HPDE6-E6E7 (cell line): ENCODE data around the gene RRM2.
A peak's percentile ranks its signal among the peaks of the same experiment; 100 is the strongest.
"Not testable (repeated sequence)": the region's sequence is repeated elsewhere in the genome, so short reads cannot be mapped to it uniquely, and the experiment has no call there.

Experiments used
- DNase-seq: peaks from one replicate; pipeline ENCODE4 v3.0.0; 2011; ENCODE audit warnings: missing footprints; ENCODE audit errors: extremely low spot score

RRM2 gene

GRCh38 chr2:10091182-10091888, 31.2 kb upstream of the RRM2 start:
- no peak for DNase-seq

GRCh38 chr2:10091889-10092244, 30.7 kb upstream of the RRM2 start:
- DNase-seq = not testable (repeated sequence)

DNA sequence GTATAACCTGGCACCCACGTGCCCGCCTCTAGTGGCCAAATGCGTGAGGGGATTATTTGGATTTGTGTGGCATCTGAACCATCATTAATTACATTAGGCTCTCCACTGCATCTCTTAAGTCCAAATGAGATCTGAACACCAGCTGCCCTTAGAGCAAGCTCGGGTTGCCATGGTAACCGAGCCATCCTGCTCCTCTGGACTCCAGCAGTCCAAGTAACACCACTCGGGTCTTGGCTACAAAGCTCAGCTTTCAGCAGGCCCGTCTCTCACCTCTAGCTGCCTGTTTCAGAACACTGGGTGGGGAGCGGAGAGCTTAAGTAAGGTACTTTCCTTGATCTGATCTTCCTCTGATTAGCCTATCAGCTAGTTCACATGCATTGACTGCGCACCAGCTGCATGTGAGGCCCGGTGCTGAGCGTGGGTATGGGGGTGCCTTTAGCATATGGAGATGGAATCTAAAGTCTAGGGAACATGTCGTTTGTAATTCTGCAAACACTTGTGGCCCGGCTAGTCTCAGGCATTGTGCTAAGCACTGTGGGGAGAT, 28.2 kb upstream of the RRM2 start:
- DNase-seq = no peak

GRCh38 chr2:10095175-10095574, 27.4 kb upstream of the RRM2 start:
- no peak for DNase-seq

DNA sequence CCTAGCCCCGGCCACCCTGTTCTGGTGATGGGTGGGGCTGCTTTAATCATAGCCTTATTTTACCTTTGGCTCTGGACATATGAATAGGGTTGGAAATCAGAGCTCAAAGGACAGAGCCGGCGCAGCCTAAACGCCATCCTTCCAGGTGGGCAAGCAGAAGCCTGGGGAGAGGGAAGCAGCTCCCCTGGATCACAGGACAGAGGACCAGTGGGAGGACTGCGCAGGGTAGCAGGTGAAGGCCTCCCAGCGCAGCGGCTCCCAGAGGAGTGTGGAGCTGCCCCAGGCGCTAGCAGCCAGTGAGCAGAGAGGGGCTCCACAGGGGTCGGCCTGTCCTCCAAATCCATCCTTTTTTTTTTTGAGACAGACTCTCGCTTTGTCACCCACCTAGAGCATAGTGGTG, 25.9 kb upstream of the RRM2 start:
- no peak for DNase-seq

DNA sequence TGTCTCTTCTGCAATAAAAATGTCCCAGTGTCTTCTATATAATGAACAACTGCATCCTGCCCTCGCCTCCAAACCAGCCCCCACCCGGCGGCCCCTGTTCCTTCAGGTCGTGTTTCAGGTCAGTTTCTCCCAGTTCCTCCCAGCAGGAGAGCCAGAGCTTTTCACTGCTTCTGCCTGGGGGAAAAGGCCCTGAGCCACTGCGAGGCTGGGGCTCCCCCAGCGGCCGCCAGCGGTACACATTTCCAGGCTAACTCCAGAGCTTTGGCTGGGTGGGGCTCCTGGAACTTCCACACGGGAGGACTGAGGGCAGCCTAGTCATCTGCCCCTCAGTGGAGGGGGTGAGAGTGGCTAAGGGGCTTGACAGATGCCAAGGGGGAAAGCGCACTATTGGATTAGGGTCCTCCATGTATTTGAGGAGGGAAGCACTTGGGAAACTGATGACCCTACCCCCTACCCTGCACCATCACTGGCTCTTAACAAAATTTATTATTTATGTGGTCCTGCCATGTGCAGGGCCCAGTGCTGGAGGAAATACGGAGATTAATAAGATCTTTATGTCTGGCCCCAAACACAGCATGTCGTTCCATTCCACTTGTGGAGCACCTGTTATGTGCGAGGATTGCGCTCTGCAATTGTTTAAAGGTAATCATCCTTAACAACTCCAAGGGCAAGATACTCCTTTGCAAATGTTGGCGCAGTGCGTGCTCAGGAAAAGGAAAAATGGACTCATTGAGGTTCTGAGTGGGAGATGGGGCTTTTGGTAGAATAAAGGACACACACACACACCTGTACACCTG, 25.0 kb upstream of the RRM2 start:
- DNase-seq = peak; percentile 87

- no peak for DNase-seq
Measured at GRCh38 chr2:10101491-10101890, 21.0 kb upstream of the RRM2 start.

- DNase-seq = no peak
Measured at GRCh38 chr2:10103179-10103578, 19.4 kb upstream of the RRM2 start.

- DNase-seq = not testable (repeated sequence)
Measured at GRCh38 chr2:10104906-10105305, 17.6 kb upstream of the RRM2 start.

DNA sequence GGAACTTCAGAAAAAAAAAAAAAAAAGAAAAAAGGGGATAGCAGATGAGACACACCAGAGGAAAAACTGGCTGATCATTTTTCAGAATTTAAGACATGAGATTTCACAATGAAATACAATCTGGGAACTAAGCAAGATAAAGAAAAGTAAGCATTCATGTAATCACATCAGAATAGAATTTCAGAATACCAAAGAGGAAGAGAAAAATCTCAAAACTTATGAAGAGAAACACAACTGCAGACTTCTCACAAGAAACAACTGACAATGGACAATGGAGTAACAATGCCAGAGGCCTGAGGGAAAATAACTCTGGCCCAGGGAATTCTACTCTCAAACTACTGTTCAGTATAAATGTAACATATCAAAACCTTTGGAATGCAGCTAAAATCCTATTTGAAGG, 13.2 kb upstream of the RRM2 start:
- DNase-seq = no peak

- DNase-seq = no peak
Measured at GRCh38 chr2:10119027-10119325, 3.6 kb upstream of the RRM2 start.

DNA sequence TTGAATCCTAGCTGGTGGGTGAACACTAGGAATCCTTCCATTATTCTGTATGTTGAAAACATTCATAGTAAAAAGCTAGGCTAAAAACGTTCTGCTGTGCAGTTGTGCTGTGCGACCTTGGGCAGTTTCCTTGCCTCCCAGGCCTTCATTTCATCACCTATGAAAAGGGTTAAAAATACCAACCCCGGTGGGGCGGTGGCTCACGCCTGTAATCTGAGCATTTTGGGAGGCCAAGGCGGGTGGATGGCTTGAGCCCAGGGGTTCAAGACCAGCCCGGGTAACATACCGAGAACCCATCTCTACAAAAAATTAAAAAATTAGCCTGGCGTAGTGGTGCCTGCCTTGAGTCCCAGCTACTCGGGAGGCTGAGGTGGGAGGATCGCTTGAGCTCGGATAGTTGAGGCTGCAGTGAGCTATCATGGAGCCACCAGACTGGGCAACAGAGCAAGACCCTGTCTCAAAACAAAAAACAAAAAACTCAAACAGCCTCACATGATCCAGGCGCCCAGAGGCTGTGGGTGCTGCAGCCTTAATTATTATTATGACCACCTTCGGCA, 2.9 kb upstream of the RRM2 start:
- no peak for DNase-seq

DNA sequence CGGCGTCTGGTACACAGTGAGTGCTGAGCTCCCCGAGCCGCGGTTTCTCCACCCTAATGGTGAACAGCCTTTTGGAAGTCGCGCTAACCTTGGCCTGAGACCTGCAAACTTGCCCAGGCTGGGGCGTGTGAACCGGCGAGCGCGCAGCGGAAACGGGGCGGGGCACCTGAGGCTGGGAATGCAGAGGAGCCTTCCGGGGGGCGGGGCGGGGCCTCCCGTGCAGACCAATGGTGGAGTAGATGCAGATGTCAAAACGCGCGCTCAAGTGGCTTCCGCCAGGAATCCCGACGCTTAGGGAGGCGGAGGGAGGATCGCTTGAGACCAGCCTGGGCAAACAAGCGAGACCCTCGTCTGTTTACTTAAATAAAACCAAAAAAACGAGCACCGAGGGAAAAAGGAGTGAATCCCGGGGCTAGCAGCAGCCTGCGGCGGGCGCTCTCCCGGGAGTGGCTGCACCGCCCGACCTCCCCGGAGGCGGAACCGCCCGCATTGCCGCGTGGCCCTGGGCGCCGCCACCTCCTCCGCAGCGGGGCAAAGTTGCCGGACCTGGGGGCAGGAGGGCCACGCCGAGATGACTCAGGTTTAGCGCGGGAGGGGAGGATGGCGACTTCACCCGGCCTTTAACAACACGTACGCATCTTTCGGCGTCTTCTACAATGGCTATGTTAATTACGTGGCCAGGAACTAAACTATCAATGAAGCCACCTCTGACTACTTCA, 2.2 kb upstream of the RRM2 start:
- peak; percentile 92 for DNase-seq

GRCh38 chr2:10120877-10121574, 1.5 kb upstream of the RRM2 start:
- no peak for DNase-seq

- no peak for DNase-seq
Measured at GRCh38 chr2:10123281-10123680, 742 bp downstream of the RRM2 start.

DNA sequence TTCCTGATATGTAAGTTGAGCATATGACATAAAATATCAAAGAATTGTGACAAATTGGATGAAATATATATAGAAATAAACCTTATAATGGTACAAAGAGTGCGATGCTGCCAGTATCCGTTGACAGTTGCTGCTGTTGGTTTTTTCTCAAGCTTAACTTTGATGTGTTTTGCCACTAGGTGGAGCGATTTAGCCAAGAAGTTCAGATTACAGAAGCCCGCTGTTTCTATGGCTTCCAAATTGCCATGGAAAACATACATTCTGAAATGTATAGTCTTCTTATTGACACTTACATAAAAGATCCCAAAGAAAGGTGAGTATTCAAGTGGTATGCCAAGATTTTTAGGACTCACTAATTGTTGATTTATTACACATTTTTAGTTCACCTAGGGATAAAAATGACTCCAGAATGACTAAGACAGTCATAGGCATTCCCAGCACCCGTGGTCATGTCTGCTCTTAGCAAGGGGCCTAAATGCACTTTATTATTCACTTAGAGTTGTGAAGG, 2.1 kb downstream of the RRM2 start:
- DNase-seq = no peak

DNA sequence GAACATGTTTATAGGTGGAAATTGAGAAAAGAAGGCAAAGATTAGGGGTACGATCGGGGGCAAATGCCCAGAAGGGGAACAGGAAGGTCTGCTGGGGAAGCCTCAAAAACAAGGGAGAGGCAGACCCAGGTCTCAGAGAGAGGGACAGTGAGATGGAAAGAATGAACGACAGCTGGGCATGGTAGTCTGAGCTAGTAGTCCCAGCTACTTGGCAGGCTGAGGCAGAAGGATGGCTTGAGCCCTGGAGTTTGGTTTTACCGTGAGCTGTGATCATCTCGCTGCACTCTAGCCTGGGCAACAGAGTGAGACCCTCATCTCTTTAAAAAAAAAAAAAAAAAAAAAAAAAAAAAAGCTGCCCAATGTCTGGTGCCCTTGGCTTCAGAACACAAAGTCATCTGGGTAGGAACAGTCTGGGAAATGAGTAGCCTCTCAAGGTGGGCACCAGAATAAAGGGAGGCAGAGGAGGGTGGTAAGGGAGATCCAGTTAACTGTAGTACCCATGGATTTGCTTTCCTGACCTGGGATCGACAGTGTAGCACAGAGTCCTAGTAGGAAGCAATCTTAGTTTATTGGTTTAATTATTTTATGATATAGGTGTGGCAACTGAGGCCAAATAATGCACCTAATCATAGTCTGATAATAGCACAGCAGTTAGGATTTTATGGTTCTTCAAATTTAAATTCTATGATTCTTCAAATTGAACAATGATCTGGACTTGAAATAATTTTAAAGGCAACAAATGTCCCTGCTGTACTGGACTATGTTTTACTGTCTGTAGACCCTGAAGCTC, 3.5 kb downstream of the RRM2 start:
- DNase-seq = no peak

- no peak for DNase-seq
Measured at GRCh38 chr2:10126632-10127026, 4.1 kb downstream of the RRM2 start.

DNA sequence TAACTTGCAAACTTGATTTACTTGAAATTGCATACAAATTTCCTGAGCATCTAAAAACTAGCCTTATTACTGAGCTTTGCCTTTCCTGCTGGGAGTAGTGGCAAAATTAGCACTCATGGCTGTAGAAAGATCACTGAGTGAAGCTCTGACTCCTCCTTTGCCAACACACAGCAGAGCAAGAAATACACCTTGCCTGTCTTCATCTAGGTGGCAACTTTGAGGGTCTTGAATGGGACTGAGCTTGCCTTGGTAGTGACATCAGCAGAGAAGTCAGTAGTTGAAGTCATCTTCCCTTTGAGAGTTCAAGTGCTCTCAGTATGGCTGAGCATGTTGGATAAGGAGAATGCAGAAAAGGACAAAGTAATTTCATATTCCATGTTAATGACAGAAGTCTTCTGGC, 5.9 kb downstream of the RRM2 start:
- DNase-seq = no peak

- no peak for DNase-seq
Measured at GRCh38 chr2:10129490-10129889, 7.0 kb downstream of the RRM2 start.
